GM19035 (cell line): ENCODE results near the gene NUP58.

ENCODE experiments used
- ATAC-seq: cut with Tn5 transposase; IDR thresholded peaks from one replicate; pipeline ENCODE4 v1.9.1; 2021; ENCODE audit not compliant: unreplicated experiment

Gene NUP58

DNA sequence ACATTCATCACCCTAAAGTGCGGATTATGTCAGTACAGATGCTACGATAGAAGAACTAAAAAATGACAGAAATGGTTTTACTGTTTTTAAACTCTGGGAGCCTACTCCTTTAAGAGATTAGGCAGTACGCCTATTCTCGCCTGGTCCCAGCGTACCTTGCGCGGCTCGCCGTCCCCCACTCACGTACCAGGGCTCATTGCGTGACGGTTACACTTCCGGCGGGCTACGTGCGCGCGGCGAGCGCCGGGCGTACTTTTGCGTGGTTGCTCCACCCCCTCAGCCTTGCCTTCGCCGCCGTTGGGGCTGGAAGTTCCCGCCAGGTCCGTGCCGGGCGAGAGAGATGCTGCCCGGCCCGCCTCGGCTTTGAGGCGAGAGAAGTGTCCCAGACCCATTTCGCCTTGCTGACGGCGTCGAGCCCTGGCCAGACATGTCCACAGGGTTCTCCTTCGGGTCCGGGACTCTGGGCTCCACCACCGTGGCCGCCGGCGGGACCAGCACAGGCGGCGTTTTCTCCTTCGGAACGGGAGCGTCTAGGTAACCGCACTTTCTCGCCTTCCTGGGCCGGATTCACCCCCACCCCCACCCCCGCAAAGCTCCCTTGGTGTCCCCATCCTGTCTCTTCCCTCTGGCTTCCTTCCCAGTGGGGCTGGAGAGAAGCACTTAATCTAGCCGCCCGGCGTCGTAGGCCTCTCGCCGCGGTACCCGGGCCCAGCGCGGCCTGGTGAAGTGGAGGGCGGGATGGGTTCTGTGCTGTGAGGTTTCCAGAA is at the start of gene NUP58:
TSS of gene NUP58 (plus strand) at position 279 of the 767 bp plus-strand sequence. CDS start at position 428, 149 bp downstream.
- ATAC-seq, result peak; percentile 97

GRCh38 chr13:25252225-25252624 is 49.2 kb upstream of the NUP58 start:
- no peak for ATAC-seq

GRCh38 chr13:25252752-25253151 is 48.7 kb upstream of the NUP58 start:
- no peak for ATAC-seq

DNA sequence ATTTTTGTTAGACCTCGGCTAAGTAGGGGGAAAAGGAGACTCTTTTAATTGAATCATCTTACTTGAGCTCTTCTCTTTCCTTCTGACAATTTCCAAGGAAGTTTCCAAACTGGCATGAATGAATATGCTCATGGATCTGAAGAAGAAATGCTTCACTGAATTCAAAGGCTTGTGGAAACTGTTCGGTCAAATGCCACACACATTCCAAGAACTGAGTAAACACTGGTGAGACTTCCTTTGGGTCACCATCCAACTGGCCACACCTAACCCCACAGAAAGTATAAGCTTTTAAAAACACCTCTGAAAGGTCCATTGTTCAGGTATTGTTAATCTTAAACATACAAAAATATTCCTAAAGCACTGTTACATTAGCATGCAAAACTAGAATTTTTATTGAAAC is 47.7 kb upstream of the NUP58 start:
- ATAC-seq, result no peak

DNA sequence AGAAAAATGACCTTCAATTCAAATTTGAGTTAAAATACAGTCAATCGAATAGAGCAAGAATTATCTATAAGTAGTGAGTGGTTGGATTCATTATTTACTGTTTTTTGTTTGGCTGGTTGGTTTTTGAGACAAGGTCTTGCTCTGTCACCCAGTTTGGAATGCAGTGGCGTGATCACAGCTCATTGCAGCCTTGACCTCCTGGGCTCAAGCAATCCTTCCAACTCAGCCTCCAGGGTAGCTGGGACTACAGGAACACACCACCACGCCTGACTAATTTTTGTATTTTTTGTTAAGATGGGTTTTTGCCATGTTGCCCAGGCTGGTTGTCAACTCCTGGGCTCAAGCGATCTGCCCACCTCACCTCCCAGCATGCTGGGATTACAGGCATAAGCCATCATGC is 39.2 kb upstream of the NUP58 start:
- ATAC-seq, result no peak

DNA sequence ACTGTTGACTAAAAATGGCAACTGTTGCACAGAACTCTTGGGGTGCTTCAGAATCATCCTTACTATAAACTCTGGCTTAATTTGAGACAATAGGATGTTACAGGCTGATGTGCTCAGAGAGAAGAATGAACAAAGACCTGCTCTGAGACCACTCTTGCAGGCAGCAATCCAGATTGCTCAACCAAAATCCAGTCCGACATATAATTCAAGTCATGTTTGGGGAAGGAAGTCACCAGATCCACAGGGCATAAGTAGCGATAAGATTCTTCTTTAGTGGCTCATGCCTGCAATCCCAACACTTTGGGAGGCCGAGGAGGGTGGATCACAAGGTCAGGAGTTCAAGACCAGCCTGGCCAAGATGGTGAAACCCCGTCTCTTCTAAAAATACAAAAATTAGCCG is 34.7 kb upstream of the NUP58 start:
- ATAC-seq, result no peak

- ATAC-seq, result no peak
These were observed 33.7 kb upstream of the NUP58 start for GRCh38 chr13:25267715-25268114.

DNA sequence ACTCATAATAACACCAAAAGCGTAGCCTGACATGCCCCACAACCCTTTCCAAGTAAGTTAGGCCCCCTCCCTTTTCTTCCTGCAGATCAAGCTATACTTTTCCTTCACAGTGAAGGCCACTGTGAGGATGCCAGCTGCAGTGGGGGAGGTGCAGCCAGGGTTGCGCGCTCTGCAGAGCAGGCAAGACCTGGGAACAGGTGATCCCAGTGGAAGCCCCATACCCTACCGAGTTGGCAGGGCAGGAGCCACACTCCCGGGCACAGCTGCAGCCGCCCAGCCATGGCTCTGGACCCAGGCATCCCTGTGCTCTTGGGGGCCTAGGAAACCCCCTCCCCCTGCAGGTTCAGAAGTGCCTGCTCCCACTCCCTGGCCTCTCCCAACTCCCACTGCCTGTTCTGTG is 32.9 kb upstream of the NUP58 start:
- no peak for ATAC-seq

DNA sequence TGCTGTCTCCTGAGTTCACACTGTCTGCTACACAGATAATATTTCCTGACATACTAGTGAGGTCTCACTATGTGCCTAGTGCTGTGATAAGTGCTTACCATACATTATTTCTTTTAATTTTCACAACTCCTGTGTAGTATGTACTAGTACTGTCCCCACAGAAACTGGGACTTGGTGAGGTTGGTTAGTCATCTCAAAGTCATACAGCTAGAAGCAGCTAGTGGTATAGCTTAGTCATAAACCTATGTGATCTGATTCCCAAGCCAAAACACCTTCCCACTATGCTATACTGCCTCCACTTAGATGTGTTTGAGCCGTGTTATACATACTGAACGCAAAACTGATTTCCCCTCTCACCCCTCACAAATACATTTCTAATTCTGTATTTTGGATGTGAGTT is 24.7 kb upstream of the NUP58 start:
- no peak for ATAC-seq

GRCh38 chr13:25280396-25280795 is 21.0 kb upstream of the NUP58 start:
- no peak for ATAC-seq

GRCh38 chr13:25281193-25281934 is 20.1 kb upstream of the NUP58 start:
- ATAC-seq, result no peak

GRCh38 chr13:25281935-25282332 is 19.5 kb upstream of the NUP58 start:
- ATAC-seq, result no peak

GRCh38 chr13:25286308-25286968 is 15.0 kb upstream of the NUP58 start:
- peak; percentile 29 for ATAC-seq

- peak; percentile 93 for ATAC-seq
These were observed 14.2 kb upstream of the NUP58 start, which contains the start of gene MTMR6 for GRCh38 chr13:25286969-25287961. MTMR6 (minus strand) TSS chr13:25287488; CDS start chr13:25287247, 241 bp downstream.

- ATAC-seq, result no peak
These were observed 12.5 kb upstream of the NUP58 start for GRCh38 chr13:25288966-25289365.

DNA sequence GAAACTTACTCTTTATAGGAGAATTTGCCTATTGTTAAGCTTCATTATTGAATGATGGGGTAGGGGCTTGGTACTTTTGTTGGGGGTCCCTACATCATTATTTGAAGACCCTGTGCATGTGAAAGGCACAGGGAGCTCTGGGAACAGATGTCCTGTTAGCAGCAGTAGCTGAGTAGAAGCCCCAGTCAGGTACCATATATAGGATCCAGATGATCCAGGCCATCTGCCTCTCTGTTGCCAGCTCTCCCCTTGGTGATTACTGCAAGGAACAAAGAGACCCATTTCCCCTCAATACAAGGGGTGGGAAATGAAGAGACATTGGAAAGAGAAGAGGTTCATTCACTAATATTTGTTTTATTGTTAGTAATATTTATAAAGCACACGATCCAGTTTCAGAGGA is 9.7 kb upstream of the NUP58 start:
- no peak for ATAC-seq

DNA sequence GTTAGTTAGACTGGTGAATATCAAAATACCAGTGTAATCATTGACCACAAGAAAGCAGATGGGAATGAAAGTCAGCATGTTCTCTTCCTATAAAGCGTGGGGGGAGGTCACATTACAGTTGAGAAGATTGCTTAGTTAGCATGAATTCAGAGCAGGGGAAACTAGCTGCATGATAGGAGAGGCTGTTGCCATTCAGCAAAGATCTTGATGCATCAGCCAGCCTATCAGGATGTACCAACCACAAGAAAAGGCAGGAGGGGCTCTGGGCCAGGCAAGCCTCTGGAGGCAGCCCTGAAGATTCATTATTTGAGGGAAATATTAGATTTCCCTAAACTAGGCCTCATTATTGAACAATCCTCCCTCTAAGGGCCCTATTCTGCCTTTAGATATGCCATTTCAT is 9.1 kb upstream of the NUP58 start:
- no peak for ATAC-seq

DNA sequence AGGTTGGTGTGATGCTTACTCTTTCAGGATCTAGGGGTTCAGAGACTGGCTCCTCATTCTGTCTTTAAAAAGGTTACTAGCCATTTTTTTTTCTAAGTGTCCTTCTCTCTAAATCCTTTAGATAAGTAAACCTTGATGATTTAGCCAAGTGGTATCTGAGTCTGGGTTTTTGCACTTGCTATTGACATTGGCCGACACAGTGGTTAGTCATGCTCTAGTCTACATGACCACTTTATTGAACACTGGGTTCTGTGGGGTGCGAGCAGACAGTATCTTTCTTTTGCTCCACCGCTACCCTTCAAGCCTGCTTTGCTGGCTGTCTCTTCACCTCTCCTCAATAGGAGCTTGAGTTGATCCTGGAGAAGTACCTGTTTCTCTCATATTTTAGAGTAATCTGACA is 6.2 kb upstream of the NUP58 start:
- ATAC-seq, result no peak

GRCh38 chr13:25295701-25296100 is 5.7 kb upstream of the NUP58 start:
- no peak for ATAC-seq

GRCh38 chr13:25300861-25301346 is 521 bp upstream of the NUP58 start:
- peak; percentile 9 for ATAC-seq
